ENCODE results near the gene RBFA.
A peak's percentile ranks its signal among the peaks of the same experiment; 100 is the strongest.
"Not testable (repeated sequence)": the region's sequence is repeated elsewhere in the genome, so short reads cannot be mapped to it uniquely, and the experiment has no call there.

Gene RBFA

DNA sequence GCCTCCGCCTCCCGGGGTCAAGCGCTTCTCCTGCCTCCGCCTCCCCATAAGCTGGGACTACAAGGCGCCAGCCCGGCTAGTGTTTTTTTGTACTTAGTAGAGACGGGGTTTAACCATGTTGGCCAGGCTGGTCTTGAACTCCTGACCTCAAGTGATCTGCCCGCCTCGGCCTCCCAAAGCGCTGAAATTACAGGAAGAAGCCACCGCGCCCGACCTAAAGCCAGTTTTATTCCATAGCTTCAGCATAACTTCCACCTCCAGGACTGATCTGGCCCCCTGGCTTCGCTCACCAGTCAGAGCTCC is 45.1 kb upstream of the RBFA start:
- H3K4me3 ChIP-seq (replicated peaks; ENCODE audit: low read depth, low read length), result peak overlapping the region; percentile 93
- DNase-seq (ENCODE audit: extremely low read depth, low read depth), result no peak
- TF ChIP-seq, protein P1, sequence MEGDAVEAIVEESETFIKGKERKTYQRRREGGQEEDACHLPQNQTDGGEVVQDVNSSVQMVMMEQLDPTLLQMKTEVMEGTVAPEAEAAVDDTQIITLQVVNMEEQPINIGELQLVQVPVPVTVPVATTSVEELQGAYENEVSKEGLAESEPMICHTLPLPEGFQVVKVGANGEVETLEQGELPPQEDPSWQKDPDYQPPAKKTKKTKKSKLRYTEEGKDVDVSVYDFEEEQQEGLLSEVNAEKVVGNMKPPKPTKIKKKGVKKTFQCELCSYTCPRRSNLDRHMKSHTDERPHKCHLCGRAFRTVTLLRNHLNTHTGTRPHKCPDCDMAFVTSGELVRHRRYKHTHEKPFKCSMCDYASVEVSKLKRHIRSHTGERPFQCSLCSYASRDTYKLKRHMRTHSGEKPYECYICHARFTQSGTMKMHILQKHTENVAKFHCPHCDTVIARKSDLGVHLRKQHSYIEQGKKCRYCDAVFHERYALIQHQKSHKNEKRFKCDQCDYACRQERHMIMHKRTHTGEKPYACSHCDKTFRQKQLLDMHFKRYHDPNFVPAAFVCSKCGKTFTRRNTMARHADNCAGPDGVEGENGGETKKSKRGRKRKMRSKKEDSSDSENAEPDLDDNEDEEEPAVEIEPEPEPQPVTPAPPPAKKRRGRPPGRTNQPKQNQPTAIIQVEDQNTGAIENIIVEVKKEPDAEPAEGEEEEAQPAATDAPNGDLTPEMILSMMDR (IDR thresholded peaks at IDR 0.05; ENCODE audit: low read depth, low read length, missing control alignments), result no peak

DNA sequence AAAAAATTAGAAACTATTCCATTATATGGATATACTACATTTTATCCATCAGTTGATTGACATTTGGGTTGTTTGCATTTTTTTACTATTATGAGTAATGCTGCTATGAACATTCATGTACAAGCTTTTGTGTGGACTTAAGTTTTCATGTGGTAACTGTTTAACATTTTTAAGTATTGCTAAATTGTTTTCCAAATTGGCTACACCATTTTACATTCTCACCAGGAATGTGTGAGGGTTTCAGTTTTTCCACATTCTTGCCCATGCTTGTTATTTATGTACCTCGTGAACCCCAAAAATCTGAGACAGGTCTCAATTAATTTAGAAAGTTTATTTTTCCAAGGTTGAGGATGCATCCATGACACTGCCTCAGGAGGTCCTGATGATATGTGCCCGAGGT is 42.7 kb upstream of the RBFA start:
- TF ChIP-seq, protein P1 (IDR thresholded peaks at IDR 0.05; ENCODE audit: low read depth, low read length, missing control alignments), result no peak
- H3K4me3 ChIP-seq (replicated peaks; ENCODE audit: low read depth, low read length), result no peak overlapping the region
- DNase-seq (ENCODE audit: extremely low read depth, low read depth), result no peak

- not testable (repeated sequence) for H3K4me3 ChIP-seq (replicated peaks; ENCODE audit: low read depth, low read length); DNase-seq (ENCODE audit: extremely low read depth, low read depth)
These were observed 34.5 kb upstream of the RBFA start for GRCh38 chr18:79999701-80000100.

GRCh38 chr18:80000877-80001276 is 33.4 kb upstream of the RBFA start:
- DNase-seq (ENCODE audit: extremely low read depth, low read depth), result no peak
- no peak overlapping the region for H3K4me3 ChIP-seq (replicated peaks; ENCODE audit: low read depth, low read length)
- TF ChIP-seq, protein P1 (IDR thresholded peaks at IDR 0.05; ENCODE audit: low read depth, low read length, missing control alignments), result no peak

DNA sequence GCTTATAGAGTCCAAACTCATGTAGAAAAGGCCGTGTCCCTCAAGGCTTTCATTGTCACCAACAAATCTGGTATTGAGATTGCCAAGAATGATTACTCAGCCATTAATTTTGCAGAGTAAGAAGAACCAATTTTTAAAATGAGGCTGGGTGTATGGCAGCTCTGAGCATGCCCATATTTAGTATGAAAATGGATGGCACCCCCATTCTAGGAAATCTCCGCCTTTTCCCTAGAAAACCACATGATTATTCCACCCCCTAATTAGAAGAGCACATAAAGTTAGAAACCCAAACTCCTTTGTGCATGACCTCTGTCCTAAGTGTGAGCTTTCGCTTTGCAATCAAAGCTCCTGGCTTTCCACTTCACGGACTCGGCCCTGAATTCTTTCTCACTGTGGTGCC is 31.8 kb upstream of the RBFA start:
- H3K4me3 ChIP-seq (replicated peaks; ENCODE audit: low read depth, low read length), result no peak overlapping the region
- no peak for DNase-seq (ENCODE audit: extremely low read depth, low read depth)
- TF ChIP-seq, protein P1 (IDR thresholded peaks at IDR 0.05; ENCODE audit: low read depth, low read length, missing control alignments), result no peak

GRCh38 chr18:80004600-80005342 is 29.5 kb upstream of the RBFA start:
- no peak for DNase-seq (ENCODE audit: extremely low read depth, low read depth)
- TF ChIP-seq, protein P1 (IDR thresholded peaks at IDR 0.05; ENCODE audit: low read depth, low read length, missing control alignments), result no peak
- H3K4me3 ChIP-seq (replicated peaks; ENCODE audit: low read depth, low read length), result no peak overlapping the region

GRCh38 chr18:80006724-80007123 is 27.5 kb upstream of the RBFA start:
- no peak for DNase-seq (ENCODE audit: extremely low read depth, low read depth)
- TF ChIP-seq, protein P1 (IDR thresholded peaks at IDR 0.05; ENCODE audit: low read depth, low read length, missing control alignments), result no peak
- H3K4me3 ChIP-seq (replicated peaks; ENCODE audit: low read depth, low read length), result no peak overlapping the region

Measured in HFF-Myc (cell line).